Non-pigmented ciliary epithelial cell (primary cell): ENCODE results near the gene SMAGP.

Source experiments
- DNase-seq: peaks from one replicate; pipeline ENCODE4 v3.0.0-alpha.2; 2010; ENCODE audit warnings: low read depth

SMAGP gene

GRCh38 chr12:51196547-51196946, 73.7 kb downstream of the SMAGP start:
- DNase-seq, result no peak

GRCh38 chr12:51195841-51196240, 74.4 kb downstream of the SMAGP start:
- no peak for DNase-seq
